Chondrocyte (in vitro differentiated cells): ENCODE measurements around the gene KDM4E. TPM values are rescaled to one million over a fixed set of nuclear protein-coding genes. Genes with fewer than 3 reads are reported as not detected.

Experiments used
- DNase-seq: peaks from one replicate; pipeline ENCODE4 v3.0.0; 2021; ENCODE audit warnings: mixed read lengths, low spot score
- H3K27ac Mint-ChIP-seq: one replicate; pipeline ENCODE4 v1.8.0; 2021; ENCODE audit warnings: mild to moderate bottlenecking, moderate library complexity, mixed read lengths; ENCODE audit not compliant: unreplicated experiment
- H3K27me3 Mint-ChIP-seq: 2 replicates; pipeline ENCODE4 v1.8.0; 2021; ENCODE audit warnings: low read depth, mixed read lengths
- H3K36me3 Mint-ChIP-seq: 2 replicates; pipeline ENCODE4 v1.8.0; 2021; ENCODE audit warnings: low read depth, mixed read lengths
- H3K4me1 Mint-ChIP-seq: 2 replicates; pipeline ENCODE4 v1.8.0; 2021; ENCODE audit warnings: low read depth, mild to moderate bottlenecking, mixed read lengths
- H3K4me3 Mint-ChIP-seq: one replicate; pipeline ENCODE4 v1.8.0; 2021; ENCODE audit warnings: mild to moderate bottlenecking, moderate library complexity, mixed read lengths; ENCODE audit not compliant: unreplicated experiment
- H3K9me3 Mint-ChIP-seq: 2 replicates; pipeline ENCODE4 v1.8.0; 2021; ENCODE audit warnings: low read depth, mixed read lengths
- total RNA-seq: library from RNA; stranded (reverse); gene quantifications from 3 replicates; pipeline ENCODE4 v1.2.1, GENCODE V29; 2021
- TF ChIP-seq, protein P1 (sequence below): fragments of 200-600 bp; sonication (generic); IDR thresholded peaks from 2 replicates; pipeline ENCODE4 v1.5.0; 2021; ENCODE audit warnings: antibody characterized with exemption, mild to moderate bottlenecking, moderate library complexity

KDM4E gene
- total RNA-seq, 1 donor from 2014 or later: not detected

DNA sequence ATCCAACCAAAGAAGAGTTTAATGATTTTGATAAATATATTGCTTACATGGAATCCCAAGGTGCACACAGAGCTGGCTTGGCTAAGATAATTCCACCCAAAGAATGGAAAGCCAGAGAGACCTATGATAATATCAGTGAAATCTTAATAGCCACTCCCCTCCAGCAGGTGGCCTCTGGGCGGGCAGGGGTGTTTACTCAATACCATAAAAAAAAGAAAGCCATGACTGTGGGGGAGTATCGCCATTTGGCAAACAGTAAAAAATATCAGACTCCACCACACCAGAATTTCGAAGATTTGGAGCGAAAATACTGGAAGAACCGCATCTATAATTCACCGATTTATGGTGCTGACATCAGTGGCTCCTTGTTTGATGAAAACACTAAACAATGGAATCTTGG, 27.6 kb upstream of the KDM4E start:
- Mint-ChIP-seq H3K4me3 (no peak overlapping the region), H3K27me3 (no peaks in the 10 kb centered on the region), H3K9me3 (no peaks in the 10 kb centered on the region), H3K4me1 (no peaks in the 10 kb centered on the region), H3K27ac (no peak overlapping the region), H3K36me3 (no peaks in the 10 kb centered on the region)
- no peak for DNase-seq
- TF ChIP-seq, protein P1, sequence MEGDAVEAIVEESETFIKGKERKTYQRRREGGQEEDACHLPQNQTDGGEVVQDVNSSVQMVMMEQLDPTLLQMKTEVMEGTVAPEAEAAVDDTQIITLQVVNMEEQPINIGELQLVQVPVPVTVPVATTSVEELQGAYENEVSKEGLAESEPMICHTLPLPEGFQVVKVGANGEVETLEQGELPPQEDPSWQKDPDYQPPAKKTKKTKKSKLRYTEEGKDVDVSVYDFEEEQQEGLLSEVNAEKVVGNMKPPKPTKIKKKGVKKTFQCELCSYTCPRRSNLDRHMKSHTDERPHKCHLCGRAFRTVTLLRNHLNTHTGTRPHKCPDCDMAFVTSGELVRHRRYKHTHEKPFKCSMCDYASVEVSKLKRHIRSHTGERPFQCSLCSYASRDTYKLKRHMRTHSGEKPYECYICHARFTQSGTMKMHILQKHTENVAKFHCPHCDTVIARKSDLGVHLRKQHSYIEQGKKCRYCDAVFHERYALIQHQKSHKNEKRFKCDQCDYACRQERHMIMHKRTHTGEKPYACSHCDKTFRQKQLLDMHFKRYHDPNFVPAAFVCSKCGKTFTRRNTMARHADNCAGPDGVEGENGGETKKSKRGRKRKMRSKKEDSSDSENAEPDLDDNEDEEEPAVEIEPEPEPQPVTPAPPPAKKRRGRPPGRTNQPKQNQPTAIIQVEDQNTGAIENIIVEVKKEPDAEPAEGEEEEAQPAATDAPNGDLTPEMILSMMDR: peak; percentile 46

DNA sequence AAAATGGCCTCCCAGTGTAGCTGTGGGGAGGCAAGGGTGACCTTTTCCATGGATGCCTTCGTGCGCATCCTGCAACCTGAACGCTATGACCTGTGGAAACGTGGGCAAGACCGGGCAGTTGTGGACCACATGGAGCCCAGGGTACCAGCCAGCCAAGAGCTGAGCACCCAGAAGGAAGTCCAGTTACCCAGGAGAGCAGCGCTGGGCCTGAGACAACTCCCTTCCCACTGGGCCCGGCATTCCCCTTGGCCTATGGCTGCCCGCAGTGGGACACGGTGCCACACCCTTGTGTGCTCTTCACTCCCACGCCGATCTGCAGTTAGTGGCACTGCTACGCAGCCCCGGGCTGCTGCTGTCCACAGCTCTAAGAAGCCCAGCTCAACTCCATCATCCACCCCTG, 26.8 kb upstream of the KDM4E start:
- TF ChIP-seq, protein P1: no peak
- Mint-ChIP-seq H3K27me3 (no peaks in the 10 kb centered on the region), H3K4me3 (no peak overlapping the region), H3K27ac (no peak overlapping the region), H3K9me3 (no peaks in the 10 kb centered on the region), H3K4me1 (no peaks in the 10 kb centered on the region), H3K36me3 (no peaks in the 10 kb centered on the region)
- no peak for DNase-seq

DNA sequence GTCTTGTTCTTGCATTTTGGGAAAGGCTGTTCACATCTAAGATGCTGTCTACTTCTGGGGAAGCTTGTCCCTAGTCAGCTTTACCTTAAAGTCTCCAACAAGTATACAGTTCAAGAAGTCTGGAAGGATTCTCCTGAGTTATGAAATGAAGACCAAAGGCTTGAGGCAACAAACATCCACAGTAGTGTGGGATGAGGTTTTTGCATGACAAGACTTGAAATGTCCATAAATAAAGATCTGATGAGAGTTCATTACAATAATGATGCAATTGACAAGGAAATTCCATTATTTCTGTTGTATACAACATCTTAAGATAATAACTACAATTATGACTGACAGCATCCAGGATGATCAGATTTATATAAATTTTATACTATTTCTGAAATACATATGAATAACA, 21.3 kb upstream of the KDM4E start:
- Mint-ChIP-seq H3K4me1 (peaks cover 2% of the 10 kb centered on the region), H3K27ac (no peak overlapping the region), H3K9me3 (peaks cover 9% of the 10 kb centered on the region), H3K4me3 (no peak overlapping the region), H3K27me3 (peaks cover 4% of the 10 kb centered on the region), H3K36me3 (peaks cover 4% of the 10 kb centered on the region)
- no peak for DNase-seq
- TF ChIP-seq, protein P1: no peak

DNA sequence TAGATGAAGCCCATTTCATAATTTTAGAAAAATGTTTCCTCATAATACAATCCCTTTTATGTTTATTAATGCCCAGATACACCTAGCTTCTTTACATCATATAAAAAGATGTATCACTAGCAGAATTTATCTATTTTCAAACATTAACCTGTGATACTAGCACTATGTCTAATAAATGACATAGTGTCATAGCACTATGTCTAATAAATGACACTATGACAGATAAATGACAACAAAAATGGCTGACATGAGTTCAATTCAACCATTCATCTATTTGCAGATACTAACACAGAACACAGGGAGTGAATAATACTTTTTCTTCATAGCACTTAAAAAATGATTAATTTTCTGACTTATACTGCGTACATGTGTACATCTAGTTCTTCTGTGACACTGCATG, 19.4 kb upstream of the KDM4E start:
- H3K4me3 Mint-ChIP-seq: no peak overlapping the region
- H3K27ac Mint-ChIP-seq: no peak overlapping the region
- H3K27me3 Mint-ChIP-seq: peaks cover 8% of the 10 kb centered on the region
- DNase-seq: no peak
- peaks cover 4% of the 10 kb centered on the region for H3K36me3 Mint-ChIP-seq
- TF ChIP-seq, protein P1: no peak
- H3K9me3 Mint-ChIP-seq: peaks cover 14% of the 10 kb centered on the region
- peaks cover 2% of the 10 kb centered on the region for H3K4me1 Mint-ChIP-seq

DNA sequence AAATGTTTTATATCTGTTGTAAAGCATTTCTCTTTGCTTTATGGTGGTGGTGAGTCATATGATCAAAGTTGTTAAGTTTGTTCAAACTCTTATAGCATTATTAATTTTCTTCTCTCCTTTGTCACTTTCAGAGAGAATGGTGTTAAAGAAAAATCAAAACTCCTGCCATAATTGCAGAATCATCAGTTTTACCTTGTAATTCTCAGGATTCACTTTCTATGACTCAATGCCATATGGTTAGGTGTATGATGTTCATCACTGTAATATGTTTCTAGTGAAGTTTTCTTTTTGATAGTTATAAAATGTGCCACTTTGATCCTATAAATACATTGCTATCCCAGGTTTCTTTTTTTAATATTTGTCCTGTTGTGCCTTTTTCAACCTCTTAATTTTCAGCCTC, 13.7 kb upstream of the KDM4E start:
- H3K36me3 Mint-ChIP-seq: peaks cover 4% of the 10 kb centered on the region
- H3K27ac Mint-ChIP-seq: no peak overlapping the region
- H3K27me3 Mint-ChIP-seq: peaks cover 11% of the 10 kb centered on the region
- peaks cover 14% of the 10 kb centered on the region for H3K9me3 Mint-ChIP-seq
- H3K4me1 Mint-ChIP-seq: no peaks in the 10 kb centered on the region
- TF ChIP-seq, protein P1: no peak
- no peak for DNase-seq
- no peak overlapping the region for H3K4me3 Mint-ChIP-seq
